SK-MEL-5 (cell line): Measurements from ENCODE around the gene PFKP. TPM values are rescaled to one million over a fixed set of nuclear protein-coding genes. Genes with fewer than 3 reads are reported as not detected.

Experiments
- DNase-seq: peaks from one replicate; pipeline ENCODE4 v3.0.0-alpha.2; 2016; ENCODE audit warnings: low read depth, low spot score
- in situ Hi-C: cut with HindIII; loops from 2 replicates; pipeline ENCODE4 v1.10.0; 2016; ENCODE audit warnings: low sequenced_read_pairs, high pct_unique_total_duplicates, low pct_unique_long_range_greater_than_20kb
- total RNA-seq: library from RNA; depleted of rRNA; stranded (reverse); fragments of >200 nt; shearing (Covaris generic); gene quantifications from 2 replicates; pipeline ENCODE4 v1.2.3, GENCODE V29; 2014

PFKP gene
- total RNA-seq, 1 experiment from 2014 or later, result 92.8 TPM

DNA sequence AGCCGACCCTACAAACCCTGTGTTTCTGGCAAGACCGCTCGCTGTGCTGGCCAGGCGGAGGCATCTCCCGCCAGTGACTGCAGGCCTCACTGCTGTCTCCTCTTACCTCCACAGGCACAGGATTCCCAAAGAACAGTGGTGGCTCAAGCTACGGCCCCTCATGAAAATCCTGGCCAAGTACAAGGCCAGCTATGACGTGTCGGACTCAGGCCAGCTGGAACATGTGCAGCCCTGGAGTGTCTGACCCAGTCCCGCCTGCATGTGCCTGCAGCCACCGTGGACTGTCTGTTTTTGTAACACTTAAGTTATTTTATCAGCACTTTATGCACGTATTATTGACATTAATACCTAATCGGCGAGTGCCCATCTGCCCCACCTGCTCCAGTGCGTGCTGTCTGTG lies 69.0 kb downstream of the PFKP start:
- DNase-seq, result no peak
- in situ Hi-C loops, result no loop called here

DNA sequence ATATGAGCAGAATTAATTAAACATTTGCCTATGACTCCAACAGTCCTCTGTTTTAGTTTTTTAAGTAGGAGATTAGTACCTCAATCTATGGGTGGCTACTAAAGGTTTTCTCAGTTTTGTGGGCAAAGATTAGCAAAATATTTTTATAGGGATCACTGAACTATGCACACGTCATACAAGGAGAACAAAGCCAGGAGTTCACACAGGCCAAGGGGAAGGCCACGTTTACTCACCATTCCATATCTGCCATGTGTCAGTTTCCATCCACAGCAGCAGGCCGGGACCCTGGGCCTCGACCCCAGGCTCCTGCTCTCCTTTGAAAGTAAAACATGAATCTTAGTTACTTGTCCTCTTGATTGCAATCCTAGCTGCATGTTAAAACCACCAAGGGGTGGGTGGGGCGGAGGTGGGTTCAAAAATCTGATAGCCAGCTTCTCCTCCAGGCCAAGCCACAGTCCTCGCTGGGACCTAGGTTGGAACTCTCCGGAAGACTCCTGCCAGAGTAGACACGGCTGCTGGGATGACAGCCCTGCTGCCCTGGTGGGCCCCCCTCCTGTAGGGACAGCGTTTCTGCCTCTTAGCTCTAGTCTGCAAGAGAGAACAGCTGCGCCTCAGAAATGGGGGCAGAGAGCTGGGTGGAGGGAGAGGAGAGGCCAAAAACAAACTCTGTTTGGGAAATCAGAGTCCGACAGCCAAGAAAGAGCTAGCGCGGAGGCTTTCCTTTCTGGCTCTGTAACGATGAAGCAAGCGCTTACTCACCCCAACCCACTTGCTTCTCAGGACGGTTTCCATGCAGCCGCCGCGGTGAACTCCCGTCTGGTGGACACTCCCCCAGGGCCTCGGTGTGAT lies 69.6 kb downstream of the PFKP start:
- in situ Hi-C loops, result no loop called here
- DNase-seq, result no peak

DNA sequence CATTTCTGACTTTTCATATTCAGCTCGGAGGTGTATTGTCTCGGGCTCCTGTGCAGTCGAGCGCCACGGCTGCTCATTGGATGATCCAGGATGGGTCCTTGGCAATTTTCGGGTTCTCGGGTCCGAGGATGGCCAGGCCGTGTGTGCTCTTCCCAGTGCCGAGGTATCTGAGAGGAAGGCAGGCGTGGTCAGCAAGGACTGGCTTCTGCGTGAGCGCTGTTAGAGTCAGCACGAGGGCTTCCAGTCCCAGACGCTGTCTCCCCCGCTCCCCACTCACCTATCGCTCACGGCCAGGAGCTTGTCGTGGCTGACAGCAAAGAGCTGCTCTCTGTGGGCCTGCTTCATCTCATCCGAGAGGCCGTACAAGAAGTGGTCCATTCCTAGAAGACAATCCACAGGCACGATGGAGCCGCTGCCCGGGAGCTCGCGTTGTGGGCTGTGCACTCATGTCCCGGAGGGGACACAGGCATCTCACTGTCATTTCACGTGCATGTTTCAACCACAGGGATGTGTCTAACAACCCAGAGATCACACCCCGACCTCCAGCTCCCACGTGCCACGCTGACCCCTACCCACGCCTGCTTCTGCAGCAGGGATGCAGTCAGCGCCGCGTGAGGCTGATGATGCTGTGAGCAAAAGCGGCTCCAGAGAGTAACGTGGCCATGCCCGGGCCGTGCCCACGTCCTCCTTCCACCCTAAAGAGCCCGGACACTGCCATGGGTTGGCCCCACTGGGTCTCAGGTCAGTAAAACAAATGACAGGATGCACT lies 70.8 kb downstream of the PFKP start:
- no peak for DNase-seq
- in situ Hi-C loops, result no loop called here

DNA sequence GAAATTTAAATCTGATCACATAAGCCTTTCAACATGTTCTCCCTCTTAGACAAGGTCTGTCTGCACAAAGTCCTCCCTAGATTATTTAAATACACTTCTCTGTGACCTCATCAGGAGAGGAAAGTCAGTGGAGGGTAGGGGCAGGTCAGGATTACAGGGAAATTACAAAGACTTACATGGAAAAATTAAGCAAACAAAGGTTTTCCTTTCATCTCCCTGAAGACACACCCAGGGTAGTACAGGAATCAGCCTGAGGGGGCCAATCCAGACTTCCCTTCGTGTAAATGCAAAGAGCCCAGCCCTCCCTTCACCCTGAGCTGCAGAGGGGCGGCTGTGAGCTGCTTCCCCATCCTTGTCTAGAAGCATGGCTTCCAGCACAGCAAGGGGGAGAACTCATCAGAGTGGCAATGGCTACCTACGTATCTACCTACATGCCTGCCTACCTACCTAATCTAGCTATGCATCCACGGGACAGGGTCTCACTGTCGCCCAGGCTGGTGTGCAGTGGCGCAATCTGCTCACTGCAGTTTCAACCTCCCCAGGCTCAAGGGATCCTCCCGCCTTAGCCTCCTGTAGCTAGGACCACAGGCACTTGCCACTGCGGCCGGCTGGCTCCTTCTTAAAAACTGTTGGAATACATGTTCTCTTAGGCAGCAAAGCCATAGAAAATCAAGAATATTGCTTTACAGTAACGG lies 72.0 kb downstream of the PFKP start:
- no peak for DNase-seq
- in situ Hi-C loops, result no loop called here

DNA sequence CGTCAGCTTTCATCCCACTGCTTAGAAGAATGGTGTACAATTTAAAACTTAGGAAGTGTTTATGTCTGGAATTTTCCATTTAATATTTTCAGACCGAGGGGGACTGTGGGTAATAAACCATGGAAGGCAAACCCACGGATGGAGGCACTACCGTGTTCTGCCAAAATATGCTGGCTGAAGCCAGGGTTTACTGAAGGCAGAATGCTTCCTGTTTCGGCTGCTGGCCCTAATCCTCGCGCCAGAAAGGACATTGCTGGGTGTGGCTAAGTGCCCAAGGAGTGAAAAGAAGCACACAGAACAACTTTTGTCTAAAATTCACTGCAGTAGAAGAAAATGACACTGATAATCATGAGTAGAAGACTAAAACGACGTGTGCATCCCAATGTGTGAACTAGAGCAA lies 72.9 kb downstream of the PFKP start:
- in situ Hi-C loops, result no loop called here
- DNase-seq, result no peak

DNA sequence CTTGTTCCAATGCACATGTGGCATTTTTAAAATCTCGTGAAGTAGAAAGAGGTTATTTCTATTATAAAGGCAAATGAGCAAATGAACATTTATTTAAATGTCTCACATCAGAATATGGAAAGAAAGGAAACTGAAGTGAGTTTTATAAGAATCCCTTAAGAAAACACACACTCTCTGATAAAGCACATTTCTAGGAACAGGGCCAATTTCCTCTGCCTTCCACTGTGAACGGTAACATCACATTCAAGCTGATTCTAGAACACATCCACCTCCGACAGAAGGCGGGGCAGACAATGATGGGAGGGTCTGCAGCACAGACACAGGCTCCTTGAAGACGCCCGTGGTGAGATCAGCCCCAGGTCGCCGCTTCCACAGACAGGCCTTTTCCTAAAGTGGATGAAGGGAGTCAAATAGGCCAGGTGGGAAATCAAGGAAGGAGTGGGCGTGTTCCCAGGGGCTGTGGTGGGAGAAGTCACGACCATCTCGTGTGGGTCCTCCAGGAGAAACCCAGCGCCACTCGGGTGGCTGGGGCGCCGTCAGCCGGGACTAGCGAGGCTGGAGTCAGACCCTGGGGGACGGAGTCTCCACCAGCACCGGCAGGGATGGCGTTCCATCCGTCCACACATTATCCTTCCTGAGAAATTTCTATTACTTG lies 74.1 kb downstream of the PFKP start:
- in situ Hi-C loops, result no loop called here
- no peak for DNase-seq

DNA sequence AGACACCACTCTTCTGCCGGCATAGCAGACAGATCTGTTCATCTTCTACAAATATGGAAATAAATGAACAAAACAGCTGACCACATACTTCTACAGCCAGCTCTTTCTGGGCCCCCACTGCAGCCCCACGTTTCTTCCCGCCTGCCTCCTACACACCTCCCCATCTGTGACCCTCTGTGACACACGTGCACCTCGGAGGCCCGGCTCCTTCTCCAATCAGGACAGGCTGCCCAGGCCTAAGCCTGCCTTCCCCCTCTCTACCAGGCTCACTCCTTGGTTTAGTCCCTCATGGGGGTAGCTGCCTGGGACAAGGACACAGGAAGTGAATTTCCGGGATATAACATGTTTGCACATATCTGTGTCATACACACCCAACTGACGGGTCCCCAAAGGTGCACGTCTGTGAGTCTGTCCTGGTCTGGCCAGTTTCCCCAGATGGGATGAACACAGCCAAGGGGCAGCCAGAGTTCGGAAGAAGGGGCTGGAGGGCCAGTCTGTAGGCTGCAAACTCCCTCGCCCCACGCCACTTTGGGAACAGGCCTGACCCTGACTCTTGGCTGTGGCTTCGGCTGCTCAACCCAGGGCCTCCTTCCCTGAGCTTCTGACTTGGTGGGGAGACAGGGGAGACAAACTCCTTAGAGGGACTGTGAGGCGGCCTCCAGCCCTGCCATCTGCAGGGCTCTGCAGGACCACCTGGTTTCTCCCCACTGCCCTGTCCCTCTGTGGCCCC lies 75.0 kb downstream of the PFKP start:
- in situ Hi-C loops, result no loop called here

DNA sequence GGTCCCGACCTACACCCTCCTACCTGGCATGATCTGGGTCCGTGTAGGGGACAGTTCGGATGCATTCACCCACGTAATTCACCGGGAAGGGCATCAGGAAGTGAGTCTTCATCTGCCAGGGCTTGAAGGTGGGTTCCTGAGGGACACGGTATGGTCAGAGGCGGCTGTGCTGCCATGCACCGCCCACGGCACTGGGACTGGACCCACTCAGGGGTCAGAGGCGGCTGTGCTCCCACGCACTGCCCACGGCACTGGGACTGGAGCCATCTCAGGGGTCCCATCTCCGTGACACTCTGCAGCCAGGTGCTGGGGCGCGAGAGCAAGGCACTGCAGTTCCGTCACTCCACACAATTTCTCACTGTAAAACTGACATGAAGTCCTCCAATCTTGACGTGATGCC lies 76.0 kb downstream of the PFKP start:
- no peak for DNase-seq
- in situ Hi-C loops, result no loop called here

More for the DNA sequence above, 75.0 kb downstream of the PFKP start:
- DNase-seq, result no peak

DNA sequence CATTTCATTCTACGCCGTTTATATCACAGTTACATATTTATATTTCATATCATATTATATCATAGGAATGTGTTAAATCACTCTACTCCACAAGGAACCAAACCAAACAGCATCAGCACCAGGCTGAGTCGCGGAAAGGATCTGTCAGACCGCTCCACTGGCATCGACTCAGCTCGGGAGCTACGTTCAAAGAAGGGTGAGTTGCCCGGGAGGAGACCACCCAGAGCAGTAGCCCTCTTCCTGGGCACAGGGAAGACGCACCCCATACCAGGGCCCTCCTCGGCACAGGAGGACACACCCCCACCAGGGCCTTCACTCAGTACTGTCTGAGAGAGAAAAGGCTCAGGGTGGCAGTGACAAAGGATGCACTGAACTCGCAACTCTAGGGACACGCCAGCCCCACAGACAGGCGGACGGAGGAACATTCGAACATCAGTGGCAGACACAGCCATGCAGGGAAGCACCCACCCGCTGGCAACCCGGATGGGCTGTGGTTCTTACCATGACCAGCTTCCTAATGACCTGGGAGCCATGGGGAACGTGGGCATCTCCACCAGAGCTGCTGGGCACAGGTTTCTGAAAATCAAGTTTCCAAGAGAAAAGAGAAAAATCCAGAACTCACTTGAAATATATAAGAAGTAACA lies 76.6 kb downstream of the PFKP start:
- DNase-seq, result no peak
- in situ Hi-C loops, result no loop called here

DNA sequence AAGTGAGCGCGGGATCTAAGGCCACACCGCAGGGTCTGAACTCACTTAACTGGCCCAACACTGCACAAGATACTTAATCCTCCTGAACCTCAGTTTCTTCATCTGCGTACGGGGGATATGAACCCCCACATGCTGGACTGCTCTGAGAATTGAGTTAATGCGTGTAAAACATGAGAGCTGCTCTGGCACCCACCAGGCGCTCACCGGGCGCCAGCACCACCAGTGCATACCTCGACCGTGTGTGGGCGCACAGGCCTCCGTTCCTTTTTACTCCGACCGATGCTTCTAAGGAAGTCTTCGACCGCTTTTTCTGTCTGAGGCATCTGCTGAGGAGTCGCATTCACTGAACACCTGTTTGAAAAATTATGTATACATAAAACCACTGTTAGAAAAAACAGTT lies 78.0 kb downstream of the PFKP start:
- in situ Hi-C loops, result no loop called here
- DNase-seq, result no peak

DNA sequence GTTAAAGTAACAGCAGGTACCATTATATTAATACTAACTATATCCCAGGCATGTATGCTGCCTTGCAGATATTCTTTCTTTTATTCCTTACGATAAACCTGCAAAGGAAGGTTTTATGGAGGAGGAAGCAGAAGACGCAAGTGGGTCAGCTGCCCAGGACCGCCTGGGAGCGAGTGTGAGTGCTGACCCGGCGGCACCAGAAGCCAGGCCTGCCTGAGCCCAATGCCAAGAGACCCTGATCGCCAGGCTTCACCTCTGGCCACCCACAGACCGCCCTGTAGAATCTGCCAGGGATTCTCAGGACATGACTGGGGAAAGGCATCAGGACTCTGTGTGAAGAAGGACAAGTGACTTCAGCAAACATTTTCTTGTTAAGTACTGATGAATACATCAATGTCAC lies 78.9 kb downstream of the PFKP start:
- in situ Hi-C loops, result no loop called here
- DNase-seq, result no peak

DNA sequence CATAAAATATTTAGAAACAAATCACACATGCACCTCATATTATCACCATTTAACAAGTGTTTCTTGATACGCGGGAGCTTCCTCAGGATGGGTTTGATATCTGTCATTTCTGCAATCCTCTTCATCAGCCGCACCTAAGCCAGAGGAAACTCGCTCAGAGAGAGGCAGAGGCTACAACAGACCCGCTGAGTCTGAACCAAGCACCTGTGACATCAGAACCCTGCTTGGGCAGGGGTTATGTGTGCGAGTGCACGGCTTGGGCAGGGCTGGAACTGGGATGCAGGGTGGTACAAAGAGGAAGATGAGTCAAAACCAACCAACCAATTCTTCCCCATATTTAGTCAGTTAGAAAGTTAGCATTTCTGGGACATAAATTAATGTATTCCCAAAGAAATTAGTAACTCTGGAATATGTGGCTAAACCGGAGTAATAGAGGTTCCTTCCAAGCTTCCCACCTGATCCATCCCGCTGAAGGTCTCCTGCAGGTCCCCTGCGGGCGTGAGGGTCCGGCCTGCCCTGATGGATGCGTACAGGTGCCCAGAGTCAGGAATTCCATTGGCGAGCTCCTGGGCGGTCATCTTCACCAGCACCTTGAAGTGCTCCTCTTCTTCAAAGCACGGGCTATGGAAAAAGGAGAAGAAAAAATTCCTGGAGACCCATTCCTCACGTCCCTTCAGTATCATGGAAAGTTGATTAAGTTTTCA lies 79.9 kb downstream of the PFKP start:
- DNase-seq, result no peak
- in situ Hi-C loops, result no loop called here

DNA sequence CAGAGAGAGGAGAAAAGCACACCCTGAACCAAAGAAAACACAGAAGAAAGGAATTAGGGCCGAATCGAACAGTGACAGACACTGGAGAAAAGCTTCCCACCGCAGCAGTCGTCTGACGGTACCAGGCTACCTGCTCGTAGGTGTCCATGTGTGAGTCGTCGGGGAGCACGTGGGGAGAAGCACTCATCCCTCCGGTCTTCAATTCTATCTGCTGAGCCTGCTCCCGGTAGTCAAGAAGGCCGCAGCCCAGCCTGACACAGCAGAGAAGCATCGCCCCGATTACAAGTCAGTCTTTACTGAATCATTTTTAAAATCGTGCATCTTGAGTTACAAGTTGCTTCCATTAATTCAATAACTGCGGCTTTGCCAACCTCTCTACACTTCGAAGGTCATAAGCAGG lies 80.7 kb downstream of the PFKP start:
- no peak for DNase-seq
- in situ Hi-C loops, result no loop called here

DNA sequence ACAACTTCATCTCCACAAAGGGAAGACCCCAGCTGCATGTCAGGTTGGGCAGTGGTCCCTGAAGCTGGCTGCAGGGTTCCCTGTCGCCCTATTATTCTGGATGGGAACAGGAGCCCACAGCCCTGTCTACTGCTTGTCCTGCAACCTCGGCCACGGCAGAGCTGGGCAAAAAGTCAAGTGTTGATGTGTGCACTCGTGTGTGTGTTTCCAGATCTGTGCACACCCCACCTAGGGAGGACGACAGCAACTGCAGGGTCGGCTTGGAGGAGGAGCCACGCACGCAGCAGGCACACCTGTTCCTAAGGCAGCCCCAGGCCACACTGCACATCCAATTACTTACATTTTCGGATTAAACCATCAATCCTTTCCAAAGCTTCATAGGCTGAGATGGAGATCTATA lies 81.6 kb downstream of the PFKP start:
- in situ Hi-C loops, result no loop called here
- no peak for DNase-seq

DNA sequence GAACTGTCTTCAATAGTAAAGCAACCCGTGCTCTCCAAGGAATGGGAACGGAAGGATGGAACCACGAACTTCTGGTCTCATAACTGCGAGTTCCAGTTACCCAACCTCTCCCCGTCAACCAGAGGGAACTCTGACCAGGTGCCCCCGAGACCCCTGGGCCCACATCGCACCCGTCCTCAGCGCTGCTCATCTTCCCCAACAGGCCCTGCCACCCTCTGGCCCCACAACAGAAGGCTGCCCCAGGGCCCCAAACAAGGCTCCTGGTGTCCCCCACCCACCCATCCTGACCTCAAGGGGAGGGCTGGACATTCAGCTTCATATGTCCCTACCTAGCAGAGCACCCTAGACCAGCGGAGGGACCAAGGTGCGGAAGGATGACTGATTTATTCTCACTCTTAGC lies 82.6 kb downstream of the PFKP start:
- in situ Hi-C loops, result no loop called here
- no peak for DNase-seq

DNA sequence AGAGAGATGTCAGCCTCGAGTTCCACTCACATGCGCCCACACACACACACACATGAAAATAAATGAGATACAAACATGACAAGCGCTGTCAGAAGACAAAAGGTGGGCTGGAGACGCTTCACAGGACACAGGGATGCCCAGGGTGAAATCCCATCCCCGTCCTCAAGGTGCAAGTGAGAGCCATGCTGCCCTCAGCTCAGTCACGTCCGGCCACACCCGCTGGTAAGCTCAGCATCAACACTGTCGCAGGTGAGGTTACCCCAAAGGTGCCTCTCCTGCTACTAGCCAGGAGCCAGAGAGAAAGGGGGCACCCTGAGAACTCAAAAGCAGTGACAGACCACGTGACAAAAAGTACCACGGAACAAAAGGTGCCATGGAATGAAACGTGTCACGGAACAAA lies 83.0 kb downstream of the PFKP start:
- in situ Hi-C loops, result no loop called here
- no peak for DNase-seq
